ENCODE measurements around the gene RELN.

The RELN gene

GRCh38 chr7:103762065-103762760 is 227.2 kb downstream of the RELN start:
- ChIA-PET CTCF (no interaction called here), POLR2A (ENCODE audit: low non-redundant PET) (no interaction called here)
- no peak overlapping the region for H3K27ac ChIP-seq
- TF ChIP-seq CTCF (conservative IDR thresholded peaks at IDR 0.05; ENCODE audit: low read depth) = no peak
- DNase-seq (ENCODE audit: low spot score) = no peak

- ChIA-PET POLR2A (ENCODE audit: low non-redundant PET) (no interaction called here), CTCF (interaction anchor here (0.7 to 1.7 kb wide), 7 partner anchors 90 to 179 kb away, joined by 3 to 14 read pairs (median 5); no protein-coding TSS in a partner anchor)
- DNase-seq (ENCODE audit: low spot score) = peak; percentile 15
- no peak for TF ChIP-seq CTCF (conservative IDR thresholded peaks at IDR 0.05; ENCODE audit: low read depth)
- no peak overlapping the region for H3K27ac ChIP-seq
Observed at GRCh38 chr7:103752995-103753394, 236.5 kb downstream of the RELN start.

GRCh38 chr7:103751311-103751880 is 238.1 kb downstream of the RELN start:
- ChIA-PET POLR2A (ENCODE audit: low non-redundant PET) (no interaction called here), CTCF (interaction anchor here (0.7 kb wide), 1 partner anchor 160 kb away, joined by 4 read pairs; no protein-coding TSS in a partner anchor)
- no peak for DNase-seq (ENCODE audit: low spot score)
- TF ChIP-seq CTCF (conservative IDR thresholded peaks at IDR 0.05; ENCODE audit: low read depth) = no peak
- H3K27ac ChIP-seq = no peak overlapping the region

- no peak for DNase-seq (ENCODE audit: low spot score)
- no peak for TF ChIP-seq CTCF (conservative IDR thresholded peaks at IDR 0.05; ENCODE audit: low read depth)
- H3K27ac ChIP-seq = no peak overlapping the region
- ChIA-PET CTCF (interaction anchor here (0.6 to 0.7 kb wide), 2 partner anchors 84 to 401 kb away, joined by 4 read pairs; no protein-coding TSS in a partner anchor), POLR2A (ENCODE audit: low non-redundant PET) (no interaction called here)
Observed at GRCh38 chr7:103748680-103749079, 240.8 kb downstream of the RELN start.

- no peak overlapping the region for H3K27ac ChIP-seq
- POLR2A ChIA-PET (ENCODE audit: low non-redundant PET) = no interaction called here
- CTCF ChIA-PET = no interaction called here
- DNase-seq (ENCODE audit: low spot score) = peak; percentile 55
- no peak for TF ChIP-seq CTCF (conservative IDR thresholded peaks at IDR 0.05; ENCODE audit: low read depth)
Observed at GRCh38 chr7:103735377-103735776, 254.1 kb downstream of the RELN start.

- no peak for TF ChIP-seq CTCF (conservative IDR thresholded peaks at IDR 0.05; ENCODE audit: low read depth)
- DNase-seq (ENCODE audit: low spot score) = no peak
- H3K27ac ChIP-seq = no peak overlapping the region
- ChIA-PET CTCF (no interaction called here), POLR2A (ENCODE audit: low non-redundant PET) (no interaction called here)
Observed at GRCh38 chr7:103731169-103731568, 258.3 kb downstream of the RELN start.

All from RWPE1 (cell line).